Measurements from ENCODE around the gene NLK.
"Not testable (repeated sequence)": the region's sequence is repeated elsewhere in the genome, so short reads cannot be mapped to it uniquely, and the experiment has no call there.

NLK gene

DNA sequence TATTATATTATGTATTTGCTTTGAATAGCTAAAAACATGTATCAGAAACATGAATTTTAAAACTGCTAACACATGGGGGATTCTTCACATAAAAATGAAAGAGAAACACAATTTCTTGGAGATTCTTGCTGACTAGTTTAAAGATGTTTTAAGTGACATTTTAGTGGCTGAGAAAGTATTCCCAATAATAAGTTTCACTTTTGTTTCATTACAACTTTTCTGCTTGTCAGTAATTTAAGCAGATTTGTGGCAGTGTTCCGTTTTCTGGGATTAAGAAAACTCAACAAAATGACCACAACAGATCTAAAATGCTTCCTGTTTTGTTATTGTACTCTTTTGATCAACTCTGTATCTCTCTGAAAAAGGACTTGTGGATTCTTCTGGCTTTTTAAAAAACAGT lies 75.9 kb downstream of the NLK start:
- DNase-seq, result peak in 1 of 5 donors; percentile 3

DNA sequence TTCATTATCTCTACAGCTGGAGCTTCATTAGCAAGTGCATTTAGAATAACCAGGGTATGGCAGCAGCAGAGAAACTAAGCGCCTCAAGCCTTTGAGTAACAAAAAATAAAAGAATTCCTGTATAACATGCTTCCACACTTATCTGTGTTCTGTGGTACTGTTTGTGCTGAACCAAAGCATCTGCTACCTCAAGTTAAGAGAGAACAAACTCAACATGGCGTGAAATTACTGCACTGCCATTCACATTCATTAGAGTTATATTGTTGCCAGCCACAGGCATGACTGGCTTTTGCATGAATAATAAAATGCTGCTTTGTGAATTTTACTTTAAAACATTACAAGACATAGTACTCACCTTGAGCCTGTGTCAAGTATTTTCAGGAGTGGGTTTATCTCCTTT lies 76.6 kb downstream of the NLK start:
- no peak for DNase-seq

DNA sequence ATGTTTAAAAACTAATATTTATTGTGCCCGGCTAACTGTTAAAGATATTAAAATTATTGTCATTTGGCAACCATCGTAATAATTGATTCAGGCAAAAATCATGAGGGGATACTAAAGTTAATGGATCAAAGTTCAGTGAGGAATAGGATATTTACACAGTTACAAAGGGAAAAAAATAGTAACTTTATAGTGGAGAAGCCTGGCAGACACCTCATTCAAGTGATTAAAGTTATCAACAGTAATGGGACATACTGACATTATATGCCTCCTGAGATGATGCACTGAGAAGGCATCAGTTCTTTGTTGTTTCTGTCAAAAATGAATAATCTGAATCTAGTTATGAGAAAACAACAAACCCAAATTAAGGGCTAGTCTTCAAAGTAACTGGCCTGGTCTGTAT lies 77.1 kb downstream of the NLK start:
- no peak for DNase-seq

DNA sequence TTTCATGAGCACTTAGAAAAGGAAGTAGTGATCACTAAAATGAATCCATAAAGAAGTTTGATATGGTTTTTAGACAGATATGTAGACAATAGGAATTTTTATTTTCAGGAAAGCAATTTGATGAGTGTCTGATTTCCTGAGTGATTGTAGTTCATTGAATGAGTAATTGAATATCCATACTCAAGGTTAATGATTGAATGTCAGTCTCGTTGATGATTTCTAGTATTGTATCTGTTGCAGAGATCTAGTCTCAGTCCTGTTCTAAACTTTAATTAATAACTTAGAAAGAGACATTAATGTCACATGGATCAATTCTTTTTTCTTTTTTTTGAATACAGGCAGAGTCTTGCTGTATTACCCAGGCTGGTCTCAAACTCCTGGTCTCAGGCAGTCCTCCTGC lies 78.3 kb downstream of the NLK start:
- DNase-seq, result no peak

DNA sequence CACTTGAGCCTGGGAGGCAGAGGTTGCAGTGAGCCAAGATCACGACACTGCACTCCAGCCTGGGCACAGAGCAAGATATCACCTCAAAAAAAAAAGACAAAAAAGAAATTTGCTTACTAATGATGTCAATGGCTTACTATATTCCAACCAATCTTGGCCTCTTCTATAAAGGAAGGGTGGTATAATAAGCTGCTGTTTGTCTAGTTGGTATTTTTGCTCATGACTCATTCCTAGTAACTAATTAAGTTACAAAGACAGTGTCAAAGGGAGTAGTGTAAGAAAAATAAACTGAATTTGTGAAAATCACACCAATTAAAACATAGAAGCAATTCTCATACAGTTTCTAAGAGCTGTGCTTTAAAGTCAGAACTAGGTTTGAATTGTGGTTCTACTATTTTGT lies 82.5 kb downstream of the NLK start:
- no peak for DNase-seq

DNA sequence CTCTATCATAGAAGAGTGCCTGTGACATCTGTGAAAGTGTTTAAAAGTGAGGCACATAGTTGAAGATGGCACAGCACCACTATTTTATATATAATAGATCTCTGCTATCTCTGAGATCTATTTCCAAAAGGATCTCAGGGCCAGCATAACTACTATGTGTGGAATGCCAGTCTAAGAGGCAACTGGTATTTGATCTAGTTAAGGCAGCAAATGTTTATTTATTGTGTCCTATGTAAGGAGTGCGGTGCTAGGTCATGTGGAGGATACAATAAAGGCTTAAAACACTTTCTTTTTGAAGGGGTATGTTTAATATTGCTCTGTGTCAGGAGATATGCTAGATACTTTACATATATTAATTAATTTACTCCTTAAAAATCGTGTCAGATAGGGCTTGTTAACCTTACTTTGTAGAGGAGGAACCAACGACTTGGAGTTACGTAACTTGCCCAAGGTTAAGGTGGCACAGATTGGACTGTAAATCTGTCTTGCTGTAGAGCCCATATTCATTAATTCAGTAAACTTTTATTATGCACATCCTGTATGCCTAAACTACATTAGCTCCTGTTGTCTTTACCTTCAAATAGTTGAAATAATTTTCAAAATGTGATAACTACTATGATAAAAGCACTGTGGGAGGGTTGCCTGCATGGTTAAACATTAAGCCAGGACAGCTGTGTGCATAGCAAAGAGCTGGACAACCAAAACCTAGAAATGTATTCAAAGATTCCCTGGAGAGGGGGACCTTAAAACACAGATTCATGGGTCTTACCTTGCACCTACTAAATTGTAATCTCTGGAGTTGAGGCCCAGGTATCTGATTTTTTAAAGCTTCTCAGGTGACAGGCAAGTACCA lies 83.3 kb downstream of the NLK start:
- DNase-seq, result no peak

DNA sequence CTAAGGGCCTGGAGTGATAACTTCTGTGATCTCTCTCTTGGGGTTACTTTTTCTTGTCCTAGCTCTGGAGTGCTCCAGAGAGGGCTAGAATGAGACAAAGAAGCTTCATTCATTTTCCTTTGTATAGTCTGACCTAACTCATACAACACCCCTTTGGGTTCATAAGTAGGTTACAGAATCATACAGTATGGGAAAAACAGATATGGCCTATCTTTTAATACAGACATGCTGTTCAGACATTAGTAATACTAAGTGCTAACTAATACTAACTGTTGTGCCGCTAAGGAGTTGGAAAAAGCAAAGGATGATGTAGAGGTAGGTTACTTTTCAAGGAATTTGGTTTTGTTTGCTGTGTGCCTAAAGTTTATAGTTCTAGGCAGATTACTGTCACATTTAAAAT lies 84.7 kb downstream of the NLK start:
- no peak for DNase-seq

DNA sequence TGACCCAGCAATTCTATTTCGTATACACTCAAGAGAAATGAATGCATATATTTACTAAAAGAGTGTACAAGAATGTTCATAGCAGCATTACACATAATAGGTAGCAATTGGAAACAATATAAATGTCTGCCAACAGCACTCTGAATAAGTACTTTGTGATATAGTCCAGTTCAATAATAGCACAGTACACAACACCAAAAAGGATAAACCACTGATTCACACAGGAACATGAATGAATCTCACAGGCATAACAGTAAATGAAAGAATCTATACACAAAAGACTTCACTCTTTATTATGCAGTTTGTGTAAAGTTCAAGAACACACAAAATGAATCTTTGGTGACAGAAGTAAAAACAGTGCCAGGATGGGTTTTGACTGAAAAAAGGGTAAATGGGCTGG lies 86.3 kb downstream of the NLK start:
- no peak for DNase-seq

DNA sequence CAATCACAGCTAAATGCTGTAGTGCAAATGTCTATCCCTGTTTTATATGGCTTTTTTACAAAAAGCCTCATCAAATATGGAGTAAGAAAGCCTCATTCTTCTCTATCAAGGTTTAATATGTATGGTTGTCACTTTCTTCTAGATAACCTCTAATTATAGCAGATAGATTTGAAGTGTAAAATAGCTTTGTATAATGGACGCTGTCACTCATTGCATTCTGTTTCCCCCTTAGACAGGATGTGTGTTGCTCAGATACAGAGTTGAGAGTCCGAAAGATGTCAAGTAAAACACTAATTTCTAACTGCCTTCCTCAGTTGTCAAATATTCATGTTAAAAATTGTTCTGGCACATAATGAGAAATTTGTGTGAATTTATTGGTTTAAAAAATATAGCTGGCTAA lies 88.0 kb downstream of the NLK start:
- no peak for DNase-seq

DNA sequence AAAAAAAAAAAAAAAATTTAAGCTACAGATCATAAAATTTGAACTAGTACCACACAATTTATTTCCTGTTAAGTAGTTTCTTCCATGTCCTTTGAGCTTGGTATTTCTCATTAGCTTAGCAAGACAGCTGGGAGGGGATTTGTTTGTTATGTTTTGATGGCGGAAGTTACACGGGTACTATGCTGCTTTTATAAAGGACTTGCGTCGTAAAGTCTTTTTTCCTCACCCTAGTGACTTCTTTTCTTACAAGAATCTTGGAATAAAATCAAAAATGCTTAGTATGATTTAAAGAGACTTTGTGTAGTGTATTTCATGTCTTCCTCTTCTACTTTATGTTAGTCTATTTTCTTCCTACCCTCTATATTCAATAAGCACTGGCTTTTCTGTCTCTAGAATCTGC lies 89.1 kb downstream of the NLK start:
- no peak for DNase-seq

DNA sequence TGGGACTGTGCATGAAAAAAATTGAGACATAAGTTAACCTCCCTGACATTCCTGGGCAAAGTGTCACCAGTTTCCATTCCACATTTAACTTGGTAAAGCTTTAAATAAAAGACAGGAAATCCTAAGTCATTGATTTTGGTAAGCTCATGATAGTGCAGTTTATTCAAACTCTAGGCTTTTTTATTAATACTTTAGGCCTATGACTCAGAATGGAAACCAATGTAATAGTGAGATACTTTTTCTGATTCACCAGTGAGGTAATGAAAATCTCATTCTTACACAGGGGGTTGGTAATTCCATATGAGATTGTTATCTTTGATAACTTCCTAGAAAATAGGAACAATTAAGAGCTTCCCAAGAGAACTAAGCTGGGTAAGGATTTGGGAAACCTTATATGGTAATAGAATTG lies 91.1 kb downstream of the NLK start:
- no peak for DNase-seq

DNA sequence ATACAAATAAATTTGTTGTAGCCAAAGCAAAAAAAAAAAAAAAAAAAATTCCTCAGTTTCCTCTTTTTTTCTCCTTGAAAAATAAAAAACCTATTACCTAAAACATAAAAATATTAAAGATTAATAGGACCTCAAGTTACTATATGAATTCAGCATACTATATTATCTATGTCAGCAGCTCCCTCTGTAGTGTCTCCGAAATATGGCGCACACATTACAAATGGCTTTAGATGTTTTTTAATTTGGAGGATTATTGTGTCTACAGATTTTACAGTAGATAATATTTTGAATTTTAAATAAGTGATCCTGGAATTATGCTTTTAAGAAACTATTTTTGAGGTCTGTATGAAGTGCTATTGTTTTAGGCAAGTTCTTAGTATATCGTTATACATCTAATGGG lies 94.4 kb downstream of the NLK start:
- no peak for DNase-seq

DNA sequence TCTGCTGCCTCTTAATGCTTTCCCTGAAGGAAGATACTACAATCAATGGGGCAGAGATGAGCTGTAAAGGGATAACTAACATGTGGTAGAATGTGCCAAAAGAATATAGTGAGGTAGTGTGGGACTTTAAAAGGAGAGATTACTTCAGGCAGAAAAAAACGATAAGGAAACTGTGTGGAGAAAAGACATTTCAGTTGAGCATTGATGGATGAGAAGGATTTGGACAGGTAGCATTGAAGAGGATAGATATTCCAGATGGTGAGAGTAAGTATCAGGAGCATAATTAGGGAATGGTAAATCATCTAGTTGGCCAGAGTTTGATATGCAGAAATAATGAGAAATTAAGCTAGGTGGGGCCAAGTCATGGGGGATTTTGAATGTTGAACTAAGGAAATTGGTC lies 97.3 kb downstream of the NLK start:
- no peak for DNase-seq

DNA sequence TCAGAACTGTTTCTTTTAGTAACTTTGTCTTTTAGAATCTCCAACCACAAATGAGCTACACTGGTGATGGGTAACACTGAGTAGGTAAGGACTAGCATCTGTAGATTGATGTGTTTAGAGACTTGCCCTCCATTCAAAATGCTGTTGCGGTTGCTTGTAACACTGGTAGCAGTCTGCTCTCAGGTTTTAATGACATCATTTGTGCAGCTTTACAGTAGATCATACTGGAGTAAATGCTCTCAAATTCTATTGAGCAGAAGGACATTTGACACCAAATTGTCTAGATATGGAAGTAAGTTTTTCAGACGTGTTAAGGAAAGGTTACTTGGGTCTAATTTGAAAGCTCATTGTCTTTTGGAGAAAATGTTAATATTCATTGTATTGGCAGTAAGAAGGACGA lies 98.8 kb downstream of the NLK start:
- DNase-seq, result no peak

DNA sequence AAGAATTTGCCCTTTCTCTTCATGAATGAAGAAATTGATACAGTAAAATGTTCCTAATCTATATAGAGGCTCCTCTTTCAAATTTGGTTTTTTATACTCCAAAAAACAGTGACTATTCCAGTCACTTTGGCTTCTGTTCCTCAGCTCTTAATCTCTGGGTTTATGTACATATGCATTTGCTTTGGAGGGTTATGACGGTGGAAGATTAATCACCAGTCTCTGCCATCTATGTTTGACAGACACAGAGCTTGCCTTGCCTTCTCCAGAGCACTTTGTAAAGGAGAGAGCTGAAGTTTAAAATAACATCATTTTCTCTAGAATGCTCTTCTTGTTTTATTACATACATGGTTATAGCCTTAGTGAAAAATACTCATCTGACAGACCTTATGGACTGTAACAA lies 99.3 kb downstream of the NLK start:
- DNase-seq, result no peak

DNA sequence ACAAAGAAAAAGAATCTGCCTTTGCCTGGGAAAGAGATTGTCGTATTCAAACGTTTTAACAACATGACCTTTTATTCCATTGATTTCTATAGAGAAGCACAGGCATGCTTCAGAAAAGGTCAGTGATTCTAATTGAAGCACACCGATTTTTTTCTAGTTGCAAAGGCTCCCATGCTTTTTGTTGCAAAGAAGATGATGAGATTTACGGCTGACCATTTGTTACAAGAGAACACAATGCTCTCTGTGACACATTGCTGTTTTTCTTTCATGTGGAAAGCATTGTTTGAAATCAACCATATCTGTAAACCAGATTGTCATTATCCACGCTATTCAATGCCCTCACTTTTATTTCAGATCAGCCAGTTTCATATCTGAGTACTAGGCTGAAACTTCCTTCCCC lies 99.8 kb downstream of the NLK start:
- no peak for DNase-seq

DNA sequence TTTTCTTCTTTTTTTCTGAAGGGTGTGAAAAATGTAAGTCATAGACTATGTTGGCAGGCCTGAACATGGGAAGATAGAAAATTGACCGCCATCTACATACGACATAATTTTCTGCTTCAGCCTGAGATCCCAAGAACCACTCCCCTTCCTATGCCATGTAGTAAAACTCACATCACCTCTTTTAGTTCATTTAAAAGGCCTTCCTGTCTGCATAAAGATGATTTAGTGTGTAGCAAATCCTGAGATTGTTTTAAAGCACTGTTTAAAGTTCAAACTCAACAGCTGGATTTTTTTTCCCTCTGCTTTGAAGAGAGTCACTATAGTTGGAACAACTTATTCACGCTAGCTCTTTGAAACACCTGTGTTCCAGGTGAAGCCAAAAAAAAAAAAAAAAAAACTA lies 101.5 kb downstream of the NLK start:
- no peak for DNase-seq

DNA sequence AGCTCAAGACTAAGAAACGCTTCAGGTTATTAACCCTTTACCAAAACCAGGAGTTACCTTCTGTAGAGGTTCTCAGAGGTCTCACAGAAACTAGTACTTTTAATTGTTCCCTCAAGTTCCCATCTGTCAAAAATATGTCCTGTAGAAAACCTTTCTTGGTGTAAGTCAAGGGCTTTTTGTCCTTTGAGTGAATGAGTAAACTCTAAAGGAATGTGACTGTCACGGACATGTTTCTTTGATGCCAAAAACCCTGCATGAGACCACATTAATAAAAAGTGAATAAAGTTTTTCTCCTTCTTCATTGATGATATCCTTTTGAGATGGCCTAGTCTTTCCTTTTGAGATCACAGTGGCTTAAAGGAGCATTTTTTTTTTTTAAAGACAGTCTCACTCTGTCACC lies 102.9 kb downstream of the NLK start:
- no peak for DNase-seq

DNA sequence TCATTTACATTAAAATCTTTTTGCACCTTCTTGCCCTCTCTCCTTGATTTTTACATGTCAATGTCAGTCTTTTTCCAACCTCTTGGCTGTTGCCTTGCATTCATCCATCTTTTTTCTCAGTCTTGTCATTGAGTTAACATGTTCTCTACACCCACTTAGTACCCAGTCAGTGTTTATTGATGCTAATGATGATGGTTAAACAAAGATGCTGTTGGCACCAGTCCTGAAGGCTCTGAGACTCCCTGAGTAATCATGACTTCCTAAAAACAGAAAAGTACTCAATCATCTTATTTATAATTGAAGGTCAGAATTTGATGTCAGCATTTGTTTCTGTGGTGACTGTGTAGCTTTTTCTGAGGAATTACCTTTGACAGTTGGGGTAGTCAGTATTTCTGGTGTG lies 104.5 kb downstream of the NLK start:
- DNase-seq, result no peak

DNA sequence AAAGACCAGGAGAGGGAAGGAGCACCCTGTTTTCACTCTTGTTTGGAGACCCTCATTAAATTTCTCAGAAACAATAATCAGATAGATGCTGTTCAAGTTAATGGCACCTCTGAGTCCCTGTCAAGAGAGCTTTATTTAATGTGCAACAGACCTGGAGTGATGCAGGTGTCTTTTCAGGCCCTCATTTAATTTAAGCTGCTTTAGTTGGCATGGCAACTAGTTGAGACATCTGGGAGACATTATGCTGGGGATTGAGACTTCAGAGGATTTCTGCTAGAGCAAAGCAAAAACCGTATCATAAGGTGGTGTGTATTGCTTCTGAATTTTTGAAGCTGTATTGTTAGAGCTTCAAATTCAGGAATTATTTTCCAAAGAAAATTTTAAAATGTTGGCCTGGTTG lies 108.5 kb downstream of the NLK start:
- no peak for DNase-seq

DNA sequence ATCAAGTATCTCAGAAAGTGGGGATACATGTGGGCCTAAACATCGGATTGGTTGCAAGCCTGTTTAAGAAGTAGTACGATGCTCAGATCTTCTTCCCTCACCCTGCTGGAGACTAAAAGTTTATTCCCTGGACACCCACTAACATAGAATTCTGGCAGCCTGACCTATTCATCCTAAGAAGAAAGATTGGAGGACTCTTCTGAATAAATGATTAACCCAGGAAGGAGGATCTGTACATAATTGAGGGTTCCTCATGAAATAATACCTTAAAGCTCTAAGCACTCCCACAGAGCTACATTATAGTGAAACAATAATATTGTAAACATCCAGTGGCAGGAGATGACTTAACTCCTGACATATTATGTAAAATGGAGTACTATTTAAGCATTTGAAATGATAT lies 111.7 kb downstream of the NLK start:
- no peak for DNase-seq

DNA sequence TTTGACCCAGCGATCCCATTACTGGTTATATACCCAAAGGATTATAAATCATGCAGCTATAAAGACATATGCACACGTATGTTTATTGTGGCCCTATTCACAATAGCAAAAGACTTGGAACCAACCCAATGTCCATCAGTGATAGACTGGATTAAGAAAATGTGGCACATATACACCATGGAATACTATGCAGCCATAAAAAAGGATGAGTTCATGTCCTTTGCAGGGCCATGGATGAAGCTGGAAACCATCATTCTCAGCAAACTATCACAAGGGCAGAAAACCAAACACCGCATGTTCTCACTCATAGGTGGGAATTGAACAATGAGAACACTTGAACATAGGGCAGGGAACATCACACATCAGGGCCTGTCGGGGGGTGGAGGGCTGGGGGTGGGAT lies 112.9 kb downstream of the NLK start:
- DNase-seq, result not testable (repeated sequence)

DNA sequence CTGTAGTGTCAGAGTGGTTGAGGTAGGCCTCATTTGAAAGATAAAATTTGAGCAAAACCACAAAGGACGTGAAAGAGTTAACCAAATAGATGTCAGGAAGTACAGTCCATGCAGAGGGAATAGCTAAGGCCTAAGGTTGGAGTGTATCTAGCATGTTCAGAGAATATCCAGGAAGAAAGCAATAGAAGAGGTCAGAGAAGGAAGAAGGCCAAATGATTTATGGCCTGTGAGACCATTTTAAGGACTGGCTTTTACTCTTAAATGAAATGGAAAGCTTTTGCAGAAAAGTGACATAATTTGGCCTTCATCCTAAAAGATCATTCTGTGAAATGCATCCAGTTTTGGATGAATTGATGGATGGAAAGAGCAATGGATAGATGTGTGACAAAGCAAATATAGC lies 116.5 kb downstream of the NLK start:
- no peak for DNase-seq

DNA sequence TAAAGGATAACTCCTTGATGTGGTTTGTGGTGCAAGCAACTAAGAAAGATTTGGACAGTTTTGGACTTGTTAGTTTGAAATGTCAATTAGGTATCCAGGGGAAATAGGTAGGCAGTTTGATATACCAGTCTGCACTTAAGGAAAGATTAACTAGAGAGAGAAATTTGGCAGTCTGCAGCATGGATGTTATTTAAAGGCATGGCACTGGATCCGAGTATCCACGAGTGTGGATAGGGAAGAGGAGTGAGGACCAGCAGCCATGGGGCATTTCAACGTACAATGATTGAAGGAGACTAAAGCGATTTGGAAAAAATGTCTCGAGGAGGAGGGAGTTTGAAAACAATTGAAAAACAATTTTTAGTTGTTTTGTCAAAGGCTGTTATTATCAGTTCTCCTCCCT lies 117.4 kb downstream of the NLK start:
- no peak for DNase-seq

DNA sequence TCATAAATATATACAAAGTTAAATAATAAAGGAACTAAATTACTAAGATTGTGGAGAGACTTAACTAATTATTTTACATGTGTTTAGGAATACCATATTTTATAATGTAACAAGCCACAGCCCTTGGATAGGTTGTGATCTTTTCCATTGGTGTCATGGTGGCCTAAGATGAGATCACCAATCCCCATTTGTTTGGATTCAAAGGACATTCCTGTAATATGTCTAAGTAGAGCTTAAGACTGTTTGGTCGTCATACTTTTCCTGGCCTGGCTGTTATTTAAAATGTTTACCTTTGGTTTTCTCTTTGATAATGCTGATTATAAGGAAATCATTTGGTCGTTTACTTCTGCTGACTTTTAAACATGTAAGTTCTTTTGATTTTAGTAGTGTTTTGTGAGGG lies 118.1 kb downstream of the NLK start:
- DNase-seq, result no peak

All from T-helper 1 cell (primary cell).